GM19238 (cell line): Measurements from ENCODE around the gene LAMB4.

Experiments
- DNase-seq: peaks from one replicate; pipeline ENCODE4 v3.0.0; 2011; ENCODE audit warnings: low spot score; ENCODE audit not compliant: insufficient read length

The LAMB4 gene

DNA sequence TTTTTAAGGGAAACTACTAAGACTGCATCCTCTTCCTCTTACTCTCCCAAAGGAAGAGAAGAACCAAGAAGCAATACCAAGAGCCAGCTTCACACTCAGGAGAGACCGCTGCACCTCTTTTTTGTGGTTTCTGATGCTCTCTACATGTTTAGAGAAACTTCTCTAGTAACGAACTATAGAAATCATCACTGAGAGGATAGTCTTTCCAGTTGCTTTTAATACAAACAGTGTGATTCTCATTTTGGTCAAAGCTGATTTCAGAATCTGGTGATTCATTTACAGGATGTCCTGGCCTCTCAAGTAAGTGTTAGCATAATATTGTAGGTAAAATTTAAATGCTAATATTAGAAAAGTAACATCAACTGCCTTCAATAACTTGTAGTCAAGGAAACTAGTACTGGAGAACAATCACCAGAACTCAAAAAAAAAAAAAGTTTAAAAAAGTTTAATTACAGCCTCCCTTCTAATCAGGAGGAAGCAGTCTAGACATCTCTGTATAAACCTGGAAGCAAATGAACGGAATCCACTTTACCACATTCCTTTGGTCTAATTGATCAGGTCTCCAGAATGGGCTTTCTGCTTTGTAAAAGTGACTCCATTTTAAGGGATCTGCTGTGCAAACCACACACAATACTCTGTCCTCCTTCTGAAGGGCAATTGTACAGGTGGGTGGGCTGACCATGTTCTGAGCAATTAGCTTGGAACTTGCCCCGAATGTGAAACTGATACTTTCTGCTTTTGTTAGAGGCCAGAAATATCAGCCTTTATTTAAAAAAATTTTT lies 130.2 kb downstream of the LAMB4 start:
- DNase-seq = no peak

DNA sequence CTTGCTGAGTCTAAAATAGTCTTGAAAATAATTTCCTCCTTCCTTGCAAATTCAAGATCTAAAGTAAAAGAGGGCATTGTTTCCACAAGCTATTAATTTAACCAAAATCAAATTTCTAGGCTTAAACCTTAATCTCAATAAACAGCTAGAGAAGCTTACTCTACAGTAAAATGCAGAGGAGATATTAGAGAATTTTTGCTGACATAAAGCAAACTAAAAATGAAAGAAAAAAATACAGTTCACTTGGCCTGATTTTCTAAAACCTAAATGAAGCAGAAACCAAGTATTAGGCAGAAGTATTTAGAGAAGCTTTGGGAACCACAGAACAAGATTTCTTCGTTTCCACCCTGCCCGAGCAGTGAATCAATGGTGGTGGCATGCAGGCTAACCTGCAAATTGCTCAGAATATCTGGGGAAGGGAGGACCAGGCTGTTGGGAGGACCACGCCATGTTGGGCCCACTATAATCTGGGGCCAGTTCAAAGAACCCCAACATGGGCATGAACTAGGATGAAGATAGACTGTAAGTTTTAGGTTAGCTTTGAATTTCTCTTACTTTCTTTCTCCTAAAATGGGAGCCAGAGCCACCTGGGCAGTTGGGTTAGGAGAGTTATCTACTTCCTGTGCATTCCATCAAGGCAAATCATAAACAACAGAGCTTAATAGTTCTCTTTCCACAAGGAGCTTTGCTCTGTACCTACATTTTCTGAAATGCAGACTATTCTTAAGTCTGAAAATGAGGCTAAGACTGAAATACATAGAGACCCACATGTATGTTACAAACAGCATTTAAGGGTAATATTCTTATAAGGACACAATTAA lies 131.3 kb downstream of the LAMB4 start:
- no peak for DNase-seq

DNA sequence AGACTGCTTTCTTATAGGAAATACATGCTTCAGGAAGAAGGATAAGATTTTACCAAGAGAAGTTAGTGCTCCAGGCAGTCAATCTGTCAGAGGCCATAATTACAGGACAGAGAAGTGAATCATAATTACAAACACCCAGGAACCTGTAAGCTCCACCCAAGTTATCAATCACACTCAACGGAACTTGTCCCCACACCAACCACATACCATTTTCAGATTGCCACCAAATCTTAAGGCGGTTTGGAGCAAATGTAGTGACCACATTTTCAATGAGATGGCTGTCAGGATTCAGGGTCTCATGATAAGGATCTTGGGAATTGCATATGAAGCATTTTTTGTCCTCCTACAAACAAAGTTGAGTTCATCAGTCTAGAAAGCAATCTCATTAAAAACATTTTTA lies 132.0 kb downstream of the LAMB4 start:
- no peak for DNase-seq

DNA sequence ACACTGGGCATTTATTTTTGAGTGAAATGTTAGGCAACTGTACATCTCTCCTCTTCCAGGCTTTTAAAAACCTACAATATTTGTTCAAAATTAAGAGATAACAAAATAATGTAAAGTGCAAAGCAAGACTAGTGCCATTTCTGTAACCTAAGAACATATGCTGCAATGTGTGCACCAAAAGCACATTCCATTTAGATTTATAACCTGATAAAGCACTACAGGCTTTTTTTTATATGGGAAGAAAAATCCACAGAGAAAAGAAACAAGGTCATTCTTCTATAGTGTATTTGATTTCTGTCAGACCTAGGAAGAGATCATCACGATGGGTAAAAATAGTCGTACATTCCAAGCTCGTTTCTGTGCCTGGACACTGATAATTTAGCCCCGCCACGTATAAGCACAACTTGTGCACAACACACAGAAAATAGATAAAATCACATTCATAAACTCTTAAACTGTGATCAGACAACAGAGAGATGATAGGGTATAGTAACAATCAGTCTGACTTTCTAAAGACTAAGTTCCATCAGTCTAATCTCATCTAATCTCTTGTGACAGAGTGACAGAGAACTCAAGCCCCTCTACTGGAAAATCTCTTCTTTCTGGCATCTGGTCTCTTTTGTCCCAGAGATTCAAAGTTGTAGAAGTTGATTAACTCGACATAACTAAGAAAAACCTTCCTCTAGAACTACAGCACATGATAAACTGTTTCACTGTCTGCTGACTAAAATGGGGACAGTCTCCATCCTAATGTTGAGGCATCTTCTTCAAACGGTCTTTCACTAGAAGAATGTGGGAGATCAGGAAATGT lies 133.9 kb downstream of the LAMB4 start:
- DNase-seq = no peak

DNA sequence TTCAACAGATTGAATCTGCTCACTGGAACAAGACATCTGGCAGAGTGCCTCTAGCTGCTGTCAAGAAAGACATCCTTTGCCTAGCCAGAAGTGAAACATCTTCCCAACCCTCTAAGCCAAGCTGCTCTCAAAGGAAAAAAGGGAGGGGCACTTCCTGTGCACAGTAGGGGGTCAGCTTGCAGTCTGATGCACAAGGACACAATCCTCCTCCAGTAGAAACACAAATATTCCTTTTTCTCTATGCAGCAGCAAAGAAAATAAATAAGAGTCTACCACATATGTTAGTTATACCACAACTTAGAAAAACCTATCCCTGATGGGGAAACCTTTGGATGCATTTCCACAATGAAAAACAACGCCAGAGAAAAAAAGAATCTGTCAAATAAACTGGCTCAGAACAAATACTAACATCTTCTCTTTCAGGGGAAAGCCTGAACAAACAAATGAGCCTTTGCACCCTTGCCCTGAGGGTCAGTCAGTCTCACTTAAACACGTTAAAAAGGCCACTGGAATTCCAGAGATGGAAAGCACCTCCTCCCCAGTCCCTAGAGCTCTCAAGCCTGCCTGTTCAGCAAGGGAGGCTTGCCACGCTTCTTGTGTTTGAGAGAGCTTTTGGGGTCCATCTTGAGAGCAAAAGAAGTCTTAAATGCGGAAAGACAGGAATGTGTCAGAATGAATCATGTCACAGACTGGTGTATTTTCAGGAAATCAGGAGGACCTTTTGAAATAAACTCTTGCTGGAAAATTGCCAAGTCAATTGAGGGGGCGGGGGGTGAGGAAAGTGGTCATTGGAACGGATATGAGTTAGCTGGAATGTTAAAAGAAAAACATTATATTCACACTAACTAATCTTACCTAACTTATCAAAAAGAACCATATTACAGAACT lies 134.7 kb downstream of the LAMB4 start:
- DNase-seq = no peak

DNA sequence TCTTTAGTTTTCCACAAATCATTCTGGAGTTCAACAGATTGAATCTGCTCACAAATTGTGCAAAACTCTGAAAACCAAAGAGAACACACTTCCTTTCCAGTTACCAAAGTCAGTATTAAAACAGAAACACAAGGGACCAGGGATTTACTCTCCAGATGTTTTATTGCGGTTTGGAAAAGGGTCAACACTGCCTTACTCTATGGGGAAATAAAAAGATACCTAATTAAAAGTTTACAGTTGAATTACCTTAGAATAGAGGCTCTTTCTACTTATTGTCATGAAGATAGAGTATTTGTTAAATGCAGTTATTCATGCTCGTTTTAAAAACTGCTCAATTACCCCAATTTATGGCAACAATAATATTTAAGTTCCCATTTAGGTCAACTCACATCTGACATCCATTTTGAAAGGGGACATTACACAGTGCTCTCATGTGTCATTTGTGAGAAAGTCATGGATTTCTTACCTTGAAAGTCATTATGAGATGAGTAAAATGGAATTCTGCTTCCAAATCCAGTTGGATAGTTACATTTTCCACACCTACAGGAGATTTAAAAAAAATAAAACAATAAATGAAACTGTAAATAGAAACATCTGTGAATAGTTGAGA lies 135.6 kb downstream of the LAMB4 start:
- no peak for DNase-seq

DNA sequence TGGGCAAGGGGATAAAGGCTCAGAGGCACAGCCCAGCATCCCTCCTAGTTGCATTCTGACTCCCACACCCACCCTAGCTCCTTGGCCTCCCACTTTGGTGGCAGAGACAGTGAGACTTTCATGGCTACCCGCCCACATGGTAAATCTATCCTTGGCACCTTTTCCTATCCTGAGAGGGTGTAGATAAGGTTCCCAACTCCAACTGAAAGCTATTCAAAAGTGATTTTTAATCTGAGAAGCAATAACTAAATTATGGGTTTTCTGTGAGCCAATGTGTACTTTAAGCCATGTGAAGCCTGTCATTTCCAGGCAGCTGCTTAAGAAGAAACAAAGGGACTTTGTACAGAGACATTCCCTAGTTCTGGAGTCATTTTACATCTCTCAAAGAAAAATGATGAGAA lies 136.3 kb downstream of the LAMB4 start:
- DNase-seq = no peak

DNA sequence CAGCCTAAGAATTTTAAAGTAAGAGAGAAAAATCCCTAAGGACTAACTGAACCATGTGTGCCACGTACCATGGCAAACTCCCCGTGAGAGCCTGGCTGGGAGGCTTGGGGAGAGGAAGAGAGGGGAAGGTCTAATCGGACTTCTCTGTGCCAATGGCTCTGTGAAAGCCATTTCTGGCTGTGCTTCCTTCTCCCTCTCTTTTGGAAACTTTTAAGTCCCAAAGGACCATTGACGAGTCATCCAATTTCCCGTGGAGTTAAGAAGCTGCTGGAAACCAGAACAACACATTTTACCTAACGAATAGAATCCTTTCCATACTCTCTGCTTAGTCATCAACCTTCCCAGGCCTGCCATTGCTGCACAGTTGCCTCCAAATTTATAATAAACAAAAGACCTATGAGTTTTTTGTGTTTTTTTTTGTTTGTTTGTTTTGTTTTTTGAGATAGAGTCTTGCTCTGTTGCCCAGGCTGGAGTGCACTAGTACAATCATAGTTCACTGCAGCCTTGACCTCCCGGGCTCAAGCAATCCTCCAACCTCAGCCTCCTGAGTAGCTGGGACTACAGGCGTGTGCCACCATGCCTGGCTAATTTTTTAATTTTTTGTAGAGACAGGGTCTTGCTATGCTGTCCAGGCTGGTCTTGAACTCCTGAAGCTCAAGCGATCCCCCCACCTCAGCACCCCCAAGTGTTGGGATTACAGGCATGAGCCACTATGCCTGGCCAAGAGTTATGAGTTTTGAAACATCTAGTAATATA lies 140.4 kb downstream of the LAMB4 start:
- DNase-seq = no peak

DNA sequence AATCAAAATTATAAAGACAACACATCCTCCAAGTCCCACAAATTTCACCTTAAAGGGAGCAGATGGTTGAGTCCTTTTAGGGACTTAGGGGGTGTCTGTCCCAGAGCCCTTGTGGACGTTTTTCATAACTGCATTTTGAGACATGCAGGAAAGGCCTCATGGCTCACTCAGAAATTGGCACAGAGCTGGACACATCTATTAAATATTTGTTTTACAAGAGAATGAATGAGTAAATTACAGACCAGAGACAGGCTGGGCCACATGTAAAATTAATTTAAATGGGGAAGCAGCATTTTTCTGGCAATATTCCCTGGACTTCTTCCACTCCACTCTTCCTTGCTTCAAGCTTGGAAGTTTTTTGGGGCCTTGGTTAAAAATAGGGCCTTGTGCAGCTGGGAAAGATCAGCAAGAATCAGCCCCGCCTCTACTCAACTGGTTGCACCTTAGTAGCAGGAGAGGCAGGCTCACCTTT lies 147.2 kb downstream of the LAMB4 start:
- DNase-seq = no peak

DNA sequence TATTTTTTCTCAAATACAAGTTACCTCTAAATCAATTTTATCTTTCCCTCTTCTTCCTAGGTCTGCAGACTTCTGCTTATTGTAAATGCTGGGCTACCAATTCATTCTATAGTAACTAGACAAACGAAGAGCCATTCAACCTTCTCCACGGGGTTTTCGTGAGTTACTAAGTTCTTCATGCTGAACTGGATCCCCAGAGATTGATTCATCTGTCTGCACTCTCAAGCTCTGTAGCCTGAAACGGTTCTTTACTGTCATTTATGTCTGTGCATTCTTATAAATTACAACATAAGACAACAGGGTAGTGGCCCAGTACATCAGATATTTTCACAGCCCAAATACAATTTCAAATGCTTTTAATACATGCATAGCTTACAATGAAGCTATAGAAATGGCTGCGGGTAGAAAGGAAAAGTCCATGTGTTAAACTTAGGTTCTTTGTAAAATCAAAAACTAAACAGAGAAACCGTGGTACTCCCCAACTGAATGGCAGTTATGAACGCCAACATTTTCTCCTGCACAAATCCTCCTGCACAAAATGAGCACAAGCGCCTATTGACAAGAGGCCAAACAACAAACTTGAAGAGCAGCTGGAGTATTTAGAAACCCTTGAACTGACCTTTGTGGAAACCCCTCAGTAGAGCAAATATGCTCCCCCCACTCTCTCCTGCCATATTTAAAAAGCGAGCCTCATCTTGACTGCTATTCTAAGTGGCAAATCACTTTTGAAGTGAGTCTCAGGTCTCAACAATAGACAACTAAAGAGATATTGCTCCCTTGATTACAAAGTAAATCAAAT lies 147.9 kb downstream of the LAMB4 start:
- DNase-seq = no peak

DNA sequence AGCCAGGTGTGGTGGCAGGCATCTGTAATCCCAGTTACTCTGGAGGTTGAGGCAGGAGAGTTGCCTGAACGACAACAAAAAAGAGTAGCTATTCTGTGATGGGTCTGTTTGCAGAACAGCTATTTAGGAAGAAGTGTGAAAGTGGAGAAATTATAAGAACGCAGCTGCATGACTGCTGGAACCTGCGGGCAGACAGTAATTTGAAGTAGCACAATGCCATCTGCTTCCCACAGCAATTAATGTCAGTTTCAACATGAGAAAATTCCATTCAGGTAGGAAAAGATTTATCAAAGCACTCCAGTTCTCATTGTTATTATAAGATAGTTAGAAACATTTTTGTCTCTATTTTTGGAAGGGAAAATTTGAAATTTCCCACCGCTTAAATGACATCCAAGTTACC lies 148.7 kb downstream of the LAMB4 start:
- DNase-seq = no peak

DNA sequence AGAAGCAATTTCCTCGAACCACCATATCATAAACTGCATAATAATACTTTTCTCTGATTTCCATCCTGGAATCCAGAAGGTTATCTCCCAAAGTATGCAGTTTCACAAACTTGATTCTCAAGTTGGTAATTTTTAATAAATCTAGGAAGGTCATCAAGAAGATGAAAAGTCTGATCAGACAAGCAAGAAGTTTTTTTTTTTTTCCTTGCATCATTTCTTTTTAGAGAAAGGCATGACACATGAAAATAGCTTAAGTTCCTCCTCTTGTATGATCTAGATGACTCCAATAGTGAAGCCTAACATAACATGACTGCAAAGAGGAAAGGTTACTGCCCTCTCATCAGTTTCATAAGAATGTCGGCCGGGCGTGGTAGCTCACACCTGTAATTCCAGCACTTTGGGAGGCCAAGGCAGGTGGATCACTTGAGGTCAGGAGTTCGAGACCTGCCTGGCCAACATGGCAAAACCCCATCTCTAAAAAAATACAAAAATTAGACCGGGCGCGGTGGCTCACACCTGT lies 149.4 kb downstream of the LAMB4 start:
- no peak for DNase-seq

DNA sequence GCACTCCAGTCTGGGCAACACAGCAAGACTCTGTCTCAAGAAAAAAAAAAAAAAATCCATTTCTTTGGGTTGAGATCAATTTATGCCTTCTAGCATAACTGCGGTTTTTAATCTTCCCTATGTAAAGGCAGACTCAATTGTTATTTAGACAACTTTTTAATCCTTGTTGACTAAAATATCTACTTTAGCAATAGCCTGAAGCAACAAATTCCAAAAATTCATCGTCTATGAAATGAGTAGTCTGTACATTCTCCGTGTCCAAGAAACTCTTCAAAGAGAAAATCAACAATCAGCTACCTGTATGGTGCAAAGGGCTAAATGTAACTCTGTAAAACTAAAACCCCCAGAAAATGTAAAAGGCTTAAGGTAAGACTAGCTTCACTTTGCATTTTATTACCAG lies 150.0 kb downstream of the LAMB4 start:
- DNase-seq = no peak

DNA sequence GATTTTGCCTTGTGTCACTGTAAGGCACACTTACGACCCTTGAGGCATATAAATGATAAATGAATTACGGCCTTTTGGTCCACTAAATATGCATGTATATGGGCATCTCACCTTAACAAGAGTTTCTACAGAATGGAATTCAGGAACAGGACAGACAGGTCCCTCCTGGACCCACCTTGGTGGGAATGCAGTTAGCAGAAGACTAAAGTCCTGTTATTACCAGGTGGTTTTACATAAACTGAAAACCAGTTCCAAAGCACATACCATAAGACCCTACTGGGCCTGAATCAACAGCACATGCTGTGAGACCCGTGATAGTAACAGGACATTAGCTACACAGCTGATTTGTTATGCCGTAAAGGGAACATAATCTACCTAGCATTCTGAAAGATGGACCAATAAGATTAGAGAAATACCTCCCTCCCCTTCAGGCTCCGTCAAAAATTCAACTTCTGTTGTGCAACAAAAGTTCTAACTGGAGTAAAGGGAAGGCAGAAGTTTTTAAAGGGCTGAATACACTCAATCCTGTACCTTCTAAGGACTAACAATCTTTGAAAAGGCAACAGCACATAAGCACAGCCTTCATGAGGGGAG lies 151.2 kb downstream of the LAMB4 start:
- DNase-seq = no peak

DNA sequence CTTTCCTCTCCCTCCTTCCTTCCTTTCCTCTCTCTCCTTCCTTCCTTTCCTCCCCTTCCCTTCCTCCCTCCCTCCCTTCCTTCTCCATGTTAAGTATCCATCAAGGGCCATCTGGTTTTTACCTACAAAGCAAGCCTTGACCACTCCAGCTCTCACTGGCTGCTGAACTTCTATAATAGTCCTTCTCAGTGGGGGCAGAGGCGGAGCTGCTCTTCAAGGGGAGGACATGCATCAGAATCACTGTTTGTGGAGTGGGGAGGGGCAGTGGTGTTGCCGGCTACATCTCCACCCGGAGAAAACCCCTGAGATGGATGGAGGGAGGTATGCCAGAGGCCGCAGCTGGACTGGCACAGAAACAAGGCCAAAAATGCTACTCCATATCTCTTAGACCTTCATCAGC lies 153.1 kb downstream of the LAMB4 start:
- DNase-seq = no peak

DNA sequence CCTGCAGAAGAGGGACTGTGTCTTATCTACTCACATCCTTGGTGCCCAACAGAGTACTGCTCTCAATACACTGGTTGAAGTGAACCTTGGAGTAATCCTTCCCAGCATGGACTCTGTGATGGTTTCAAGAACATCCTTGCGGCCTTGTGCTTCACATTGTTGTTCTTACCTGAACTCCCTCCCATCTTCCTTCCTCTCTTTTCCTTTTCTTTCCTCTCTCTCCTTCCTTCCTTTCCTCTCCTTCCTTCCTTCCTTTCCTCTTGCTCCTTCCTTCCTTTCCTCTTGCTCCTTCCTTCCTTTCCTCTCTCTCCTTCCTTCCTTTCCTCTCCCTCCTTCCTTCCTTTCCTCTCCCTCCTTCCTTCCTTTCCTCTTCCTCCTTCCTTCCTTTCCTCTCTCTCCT lies 153.5 kb downstream of the LAMB4 start:
- no peak for DNase-seq

DNA sequence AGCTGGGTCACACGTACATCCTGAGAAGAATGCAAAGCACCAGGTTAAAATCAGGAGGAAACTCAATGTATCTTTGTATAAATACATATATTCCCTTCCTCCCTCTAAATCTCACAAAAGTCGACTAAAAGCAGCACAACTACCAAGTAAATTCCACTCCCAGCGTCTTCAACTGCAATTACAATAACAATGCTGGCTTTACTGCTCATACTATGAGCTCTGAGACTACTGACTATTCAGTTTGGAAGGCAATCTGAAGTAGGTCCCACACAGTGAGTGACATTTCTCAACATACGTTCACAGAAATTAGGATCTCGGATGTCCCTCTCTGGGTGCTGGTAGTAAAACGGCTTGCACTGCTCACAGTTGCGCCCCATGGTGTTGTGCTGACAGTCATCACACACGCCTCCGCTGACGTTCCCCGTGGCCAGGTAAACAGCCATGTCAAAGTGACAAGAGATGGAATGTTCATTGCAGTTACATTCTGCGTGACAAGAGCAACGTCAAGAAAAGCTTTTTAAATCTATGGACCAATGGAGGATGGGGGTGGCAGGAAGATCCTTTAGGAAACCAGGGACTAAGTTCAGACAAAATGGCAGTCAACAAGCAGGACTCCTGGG lies 154.7 kb downstream of the LAMB4 start:
- no peak for DNase-seq

DNA sequence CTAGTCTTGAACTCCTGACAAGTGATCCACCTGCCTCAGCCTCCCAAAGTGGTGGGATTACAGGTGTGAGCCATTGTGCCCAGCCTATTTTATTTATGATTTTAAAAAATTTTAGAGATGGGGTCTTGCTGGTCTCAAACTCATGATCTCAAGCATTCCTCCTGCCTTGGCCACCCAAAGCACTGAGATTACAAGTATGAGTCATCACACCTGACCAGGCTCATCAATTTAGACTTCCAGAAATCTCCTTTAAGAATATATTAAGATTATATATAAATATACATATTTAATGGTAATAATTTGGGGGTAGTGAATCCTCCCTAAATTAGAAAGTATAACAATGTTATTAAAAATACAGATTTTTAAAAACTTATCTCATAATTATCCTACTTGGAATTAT lies 156.3 kb downstream of the LAMB4 start:
- DNase-seq = no peak
